HUDEP-2 (cell line): ENCODE results near the gene PRKAR2B.
"Not testable (repeated sequence)": the region's sequence is repeated elsewhere in the genome, so short reads cannot be mapped to it uniquely, and the experiment has no call there.

ENCODE experiments used
- DNase-seq, 76 experiments: peaks; one replicate each; lab custom pipeline; 2025; ENCODE audit not compliant: unreplicated experiment in 76 of 76; lab: John Stamatoyannopoulos, UW

Gene PRKAR2B

DNA sequence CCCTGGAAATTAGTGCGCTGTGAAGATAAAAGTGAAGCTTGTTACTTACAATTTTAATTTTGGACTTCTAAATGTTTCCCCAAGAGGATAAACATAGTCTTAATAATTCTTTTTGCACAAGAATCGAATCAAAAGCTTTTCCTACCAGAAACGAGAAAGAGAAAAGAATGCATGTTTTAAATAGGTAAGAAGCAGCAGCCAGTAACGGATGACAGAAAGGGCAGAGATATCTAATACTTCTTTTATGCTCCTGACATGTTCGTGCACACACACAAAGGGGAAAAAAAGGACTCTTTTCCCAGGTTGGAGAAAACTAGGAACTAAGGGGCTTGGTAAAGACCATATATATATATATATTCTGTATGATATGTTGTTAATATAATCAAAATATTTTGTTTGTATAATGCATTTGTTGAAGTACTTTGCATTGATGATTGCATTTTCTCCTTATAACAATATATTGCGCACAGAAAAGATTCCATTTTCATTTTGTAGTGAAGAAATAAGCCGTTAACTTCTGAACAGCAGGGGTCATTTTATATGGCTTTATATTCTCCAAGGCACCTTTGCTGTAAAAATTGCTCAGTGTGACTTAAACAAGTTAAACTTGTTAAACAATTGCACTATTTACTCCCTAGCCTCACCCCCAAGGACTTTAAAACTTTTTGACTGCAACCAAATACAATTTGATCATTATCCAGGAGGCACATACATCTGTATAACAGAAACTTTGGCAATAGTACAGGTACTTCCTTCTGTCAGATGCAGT lies 2.2 kb downstream of the PRKAR2B start:
- DNase-seq: no peak

- peak in 1 of 76 experiments; percentile 5 for DNase-seq
Measured at GRCh38 chr7:107047902-107048782, 3.6 kb downstream of the PRKAR2B start.

DNA sequence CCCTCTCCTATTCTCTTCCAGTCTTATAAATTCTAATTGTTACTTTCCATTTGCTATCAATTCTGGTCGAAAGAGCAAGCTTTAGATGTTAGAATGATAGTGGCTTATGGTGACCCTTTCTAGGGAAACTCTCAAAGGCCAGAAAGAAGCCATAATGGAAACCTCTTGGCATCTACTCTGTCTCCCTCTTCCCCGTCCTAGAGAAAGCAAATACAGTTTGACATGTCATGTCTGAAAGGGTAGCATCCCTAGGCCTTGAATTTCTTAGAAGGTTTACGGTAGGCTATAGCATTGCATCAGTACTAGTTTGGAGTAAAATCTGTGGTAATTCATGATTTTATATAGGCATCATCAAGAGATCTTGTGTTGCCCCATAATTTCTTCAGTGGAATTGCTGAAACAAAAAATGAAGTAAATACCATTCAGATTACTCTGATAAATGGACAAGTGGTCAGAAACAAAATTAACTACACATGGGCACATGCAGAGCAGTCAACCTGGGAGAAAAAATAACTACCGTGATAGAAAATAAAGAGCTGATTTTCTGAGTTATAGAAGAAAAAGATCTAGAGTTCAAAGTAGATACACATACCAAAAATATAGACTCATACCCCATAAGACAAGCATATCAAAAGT lies 4.4 kb downstream of the PRKAR2B start:
- DNase-seq: no peak

- DNase-seq: no peak
Measured at GRCh38 chr7:107049480-107049879, 5.0 kb downstream of the PRKAR2B start.

DNA sequence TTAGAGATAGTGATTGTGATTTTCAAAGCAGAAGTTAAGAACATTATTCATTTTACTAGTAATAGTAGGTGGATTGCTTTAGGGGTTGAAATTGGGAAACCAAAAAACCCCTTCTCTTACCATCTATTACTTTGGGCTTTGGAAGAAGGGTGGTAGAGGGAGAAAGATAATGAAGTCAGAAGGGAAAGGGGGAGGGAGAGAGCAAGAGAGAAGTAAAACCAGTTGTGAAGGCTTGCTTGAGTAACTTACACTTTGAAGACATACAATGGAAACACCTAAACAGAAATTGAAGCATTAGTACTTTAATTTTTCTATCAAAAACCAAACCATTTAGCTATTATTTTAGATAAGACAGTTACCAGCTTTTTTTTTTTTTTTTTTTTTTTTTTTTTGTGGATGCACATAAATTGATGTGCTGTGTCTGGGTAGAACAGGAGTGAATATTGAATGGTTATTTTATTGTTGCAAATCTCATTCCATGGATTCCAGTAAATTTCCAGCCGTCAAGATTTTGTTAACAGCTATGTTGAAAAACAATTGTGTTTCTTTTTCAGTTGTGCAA lies 5.5 kb downstream of the PRKAR2B start:
- no peak for DNase-seq

DNA sequence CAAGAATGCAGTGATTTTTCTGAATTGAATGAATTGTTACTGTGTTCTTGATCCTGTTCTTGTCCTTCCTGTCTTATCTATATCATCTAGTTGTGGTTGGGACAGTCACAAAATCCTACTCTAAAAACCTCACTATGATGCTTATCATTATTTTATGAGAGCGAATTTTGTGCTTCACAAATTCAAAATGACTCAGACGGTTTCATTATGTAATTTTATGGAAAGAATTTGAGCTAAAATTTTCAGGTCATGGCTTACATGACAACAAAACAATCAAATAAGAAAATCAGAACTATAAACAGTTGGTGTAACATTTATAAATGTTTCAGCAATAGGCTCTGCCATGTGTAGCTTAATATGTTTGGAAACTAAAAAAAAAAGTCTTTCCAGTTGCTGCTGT lies 6.9 kb downstream of the PRKAR2B start:
- peak in 1 of 76 experiments; percentile 14 for DNase-seq

DNA sequence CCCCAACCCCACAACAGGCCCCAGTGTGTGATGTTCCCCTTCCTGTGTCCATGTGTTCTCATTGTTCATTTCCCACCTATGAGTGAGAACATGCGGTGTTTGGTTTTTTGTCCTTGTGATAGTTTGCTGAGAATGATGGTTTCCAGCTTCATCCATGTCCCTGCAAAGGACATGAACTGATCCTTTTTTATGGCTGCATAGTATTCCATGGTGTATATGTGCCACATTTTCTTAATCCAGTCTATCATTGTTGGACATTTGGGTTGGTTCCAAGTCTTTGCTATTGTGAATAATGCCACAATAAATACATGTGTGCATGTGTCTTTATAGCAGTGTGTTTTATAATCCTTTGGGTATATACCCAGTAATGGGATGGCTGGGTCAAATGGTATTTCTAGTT lies 10.5 kb downstream of the PRKAR2B start:
- not testable (repeated sequence) for DNase-seq

GRCh38 chr7:107056058-107056457 lies 11.6 kb downstream of the PRKAR2B start:
- not testable (repeated sequence) for DNase-seq

DNA sequence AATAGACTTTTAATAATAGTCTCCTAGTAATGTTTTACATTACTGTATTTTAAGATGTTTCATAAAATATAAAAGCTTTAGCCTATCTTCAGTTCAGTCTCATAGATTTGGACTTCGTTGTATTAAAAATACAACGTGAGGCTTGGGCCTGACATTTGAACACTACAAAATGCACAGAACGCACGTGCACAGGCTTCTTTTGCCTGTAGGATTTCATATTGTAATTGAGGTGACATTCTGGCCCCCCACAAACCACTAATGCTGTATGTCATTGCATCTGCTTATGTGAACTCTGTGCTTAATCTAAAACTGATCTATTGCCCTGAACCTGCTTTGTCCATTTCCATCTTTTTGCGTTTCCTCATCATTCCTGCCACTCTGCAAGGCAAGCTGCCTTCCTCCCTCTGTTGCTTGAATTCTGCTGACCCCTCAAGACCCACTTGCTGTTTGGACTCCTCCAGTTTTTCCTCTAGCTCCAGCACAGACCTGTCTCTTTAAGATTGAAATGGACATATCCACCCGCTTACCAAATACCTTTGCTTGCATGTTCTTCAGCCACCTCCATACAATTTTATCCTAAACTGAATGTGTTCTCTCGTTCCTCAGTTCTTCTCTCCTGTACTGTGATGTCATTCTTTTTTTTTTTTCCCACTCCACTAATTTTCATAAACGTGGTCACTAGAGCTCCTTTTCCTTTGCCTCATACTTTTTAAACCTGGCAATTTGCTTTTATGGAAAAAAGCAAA lies 12.4 kb downstream of the PRKAR2B start:
- DNase-seq: no peak

DNA sequence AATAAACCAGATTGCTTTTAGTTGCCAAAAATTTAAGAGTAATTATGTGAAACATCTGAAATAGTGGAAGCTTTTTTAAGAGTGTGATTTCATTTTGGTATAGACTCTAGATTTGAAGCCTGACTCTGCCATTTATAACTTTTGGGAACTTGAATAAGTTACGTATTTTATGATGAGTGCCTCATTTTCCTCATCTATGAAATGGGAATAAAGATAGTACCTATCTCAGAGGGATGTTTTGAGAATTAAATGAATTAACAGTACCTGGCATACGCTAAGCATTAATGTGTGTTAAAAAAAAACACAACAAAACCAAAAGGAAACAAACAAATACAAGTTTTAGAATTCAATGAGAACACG lies 12.9 kb downstream of the PRKAR2B start:
- no peak for DNase-seq

DNA sequence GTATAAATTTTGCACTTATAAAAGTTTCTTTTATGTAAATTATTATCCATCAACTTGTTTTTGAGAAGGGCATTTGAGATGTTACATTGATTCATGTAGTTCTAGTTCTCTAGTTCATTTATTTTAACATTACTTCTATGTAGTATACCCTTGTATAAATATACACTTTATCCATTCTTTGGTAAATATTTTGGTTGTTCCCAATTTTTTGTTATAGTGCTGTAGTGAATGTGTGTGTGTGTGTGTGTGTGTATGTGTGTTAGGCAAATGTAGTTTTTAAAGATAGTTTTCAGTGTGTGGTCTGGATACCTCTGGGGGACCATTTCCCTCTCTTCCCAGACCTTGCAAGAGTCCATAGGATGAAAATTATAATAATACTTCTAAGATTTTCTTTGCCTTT lies 15.0 kb downstream of the PRKAR2B start:
- DNase-seq: no peak

DNA sequence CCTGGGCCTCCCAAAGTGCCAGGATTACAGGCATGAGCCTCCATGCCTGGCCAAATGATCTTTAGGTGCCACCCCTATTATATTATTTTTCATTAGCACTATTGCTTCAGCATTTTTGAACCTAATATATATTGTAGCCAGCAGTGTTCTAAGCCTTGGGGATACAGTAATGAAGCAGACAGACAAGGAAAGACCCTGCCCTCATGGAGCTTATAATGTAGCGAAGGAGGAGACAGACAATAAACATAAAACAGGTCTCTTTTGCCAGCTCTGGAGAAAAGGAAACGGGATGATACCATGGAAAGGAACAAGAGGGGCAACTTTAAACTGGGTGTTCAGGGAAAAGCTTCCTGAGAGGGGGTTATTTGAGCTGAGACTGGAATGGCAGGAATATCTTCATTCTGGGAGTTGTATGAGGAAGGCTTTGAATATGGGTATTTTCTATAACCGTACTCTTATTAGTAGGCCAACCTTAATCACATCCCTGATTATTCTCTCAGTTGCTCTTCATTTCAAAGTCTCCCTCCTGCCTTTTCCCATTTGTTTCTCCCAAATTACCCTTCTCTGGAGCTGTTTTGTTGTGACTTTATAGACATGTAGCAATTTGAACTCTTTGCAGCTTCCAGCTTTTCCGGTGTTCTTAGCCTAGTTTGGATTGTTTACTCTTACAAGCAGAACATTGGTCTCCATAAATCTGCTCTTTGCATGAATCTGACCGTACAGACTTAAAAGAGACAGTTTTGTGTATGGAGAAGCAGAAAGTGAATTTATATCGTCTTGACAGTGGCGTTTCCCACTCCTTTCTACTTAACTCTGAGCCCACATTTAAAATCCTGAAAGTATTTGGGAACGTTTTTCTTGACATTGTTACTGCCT lies 19.0 kb downstream of the PRKAR2B start:
- DNase-seq: no peak

DNA sequence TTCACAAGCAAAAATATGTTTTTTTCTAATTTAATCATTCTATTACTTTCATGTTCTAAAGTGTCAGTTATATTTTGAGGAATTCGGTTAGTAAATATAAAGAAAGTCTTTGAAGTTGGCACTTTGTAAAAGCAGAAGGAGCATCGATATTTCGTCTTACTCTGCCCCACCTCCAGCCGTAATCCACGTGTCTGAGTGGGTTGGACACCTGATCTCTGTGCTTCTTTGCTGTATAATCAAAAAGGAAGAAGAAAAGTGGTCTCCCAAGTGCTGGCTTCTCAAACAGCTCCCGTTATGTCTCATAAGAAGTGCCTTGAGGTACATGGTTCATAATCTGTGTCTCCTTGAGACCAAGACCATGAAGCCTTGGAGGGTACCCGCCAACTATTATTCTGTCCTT lies 19.8 kb downstream of the PRKAR2B start:
- DNase-seq: no peak

DNA sequence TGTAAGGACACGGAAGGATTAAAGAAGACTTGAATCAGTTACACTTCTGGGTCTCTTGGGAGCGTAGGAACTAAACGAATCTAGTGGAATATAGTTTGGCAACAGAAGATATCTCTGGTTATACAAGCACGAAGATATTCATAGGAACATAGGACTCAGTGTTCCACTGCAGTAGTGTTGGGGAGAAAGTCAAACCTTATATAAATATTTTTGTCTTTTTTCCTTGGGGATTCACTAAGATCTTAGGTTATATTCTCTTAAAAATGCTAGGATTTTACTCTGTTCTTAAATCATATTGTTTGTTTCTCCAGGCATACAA lies 21.4 kb downstream of the PRKAR2B start:
- no peak for DNase-seq

- DNase-seq: no peak
Measured at GRCh38 chr7:107068156-107068555, 23.7 kb downstream of the PRKAR2B start.

DNA sequence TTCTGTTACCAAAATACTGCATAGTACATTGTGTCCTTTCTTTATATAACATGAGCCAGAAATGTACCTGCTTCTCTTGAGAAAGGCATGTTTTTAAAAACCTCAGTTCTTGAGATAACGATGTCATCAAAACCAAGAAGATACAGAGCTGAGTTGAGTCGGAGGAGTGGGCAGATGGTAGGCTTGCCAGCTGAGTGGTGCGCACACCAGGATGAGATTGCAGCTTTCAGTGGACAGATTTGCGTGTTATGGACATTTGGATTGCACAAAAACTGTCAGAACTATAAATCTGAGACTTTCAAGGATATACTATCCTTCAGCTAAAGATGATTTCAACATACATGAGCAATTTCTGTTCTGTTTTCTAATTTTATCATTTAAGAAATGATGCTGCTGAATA lies 25.0 kb downstream of the PRKAR2B start:
- DNase-seq: peak in 1 of 76 experiments; percentile 4

DNA sequence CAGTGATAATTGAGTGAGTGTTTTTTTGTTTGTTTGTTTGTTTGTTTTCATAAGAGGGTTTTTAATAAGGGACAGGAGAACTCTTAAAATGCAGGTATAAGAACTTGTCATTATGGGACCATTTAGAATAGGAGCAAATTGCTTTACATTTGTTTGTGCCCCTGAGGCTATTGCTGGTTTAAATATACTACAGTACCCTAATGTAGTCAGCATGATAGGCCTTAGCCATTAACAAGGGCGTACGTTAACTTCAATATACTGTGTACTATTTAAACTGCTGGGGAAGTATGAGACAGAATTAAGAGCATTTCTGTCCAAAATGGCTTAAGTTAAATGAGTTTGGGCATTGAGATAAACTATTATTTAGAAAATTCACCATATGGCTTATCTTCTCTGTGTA lies 26.2 kb downstream of the PRKAR2B start:
- DNase-seq: no peak

GRCh38 chr7:107071129-107071528 lies 26.6 kb downstream of the PRKAR2B start:
- DNase-seq: no peak

DNA sequence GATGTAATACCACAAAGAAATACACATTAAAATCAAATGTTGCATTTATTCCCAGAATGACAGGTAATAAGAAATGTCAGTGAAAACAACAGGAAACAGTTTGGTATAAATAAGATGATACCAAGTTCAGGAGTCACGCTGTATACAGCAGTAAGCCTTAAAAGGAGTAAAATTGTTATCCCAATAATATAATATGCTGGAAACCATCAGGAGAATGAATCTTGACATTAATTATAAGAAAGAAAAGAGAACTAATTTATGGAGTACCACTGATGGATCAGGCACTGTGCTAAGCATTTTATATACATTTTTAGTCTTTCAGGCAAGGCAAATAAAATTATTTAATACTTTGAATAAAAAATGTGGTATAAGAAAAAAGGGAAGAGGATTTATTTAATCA lies 27.6 kb downstream of the PRKAR2B start:
- no peak for DNase-seq
